Smooth muscle cell (in vitro differentiated cells): Measurements from ENCODE around the gene KCNB1. TPM values are rescaled to one million over a fixed set of nuclear protein-coding genes. Genes with fewer than 3 reads are reported as not detected.

Source experiments
- DNase-seq: peaks from one replicate; lab custom pipeline; 2025; ENCODE audit not compliant: unreplicated experiment; lab: John Stamatoyannopoulos, UW
- H2AFZ ChIP-seq: fragments of 200-600 bp; sonication (generic); 2 replicates; pipeline ENCODE4 v1.6.0; 2016; ENCODE audit warnings: antibody characterized with exemption, low read depth, mild to moderate bottlenecking
- H3F3A ChIP-seq: fragments of 200-600 bp; sonication (generic); 2 replicates; pipeline ENCODE4 v1.6.0; 2017; ENCODE audit warnings: antibody characterized with exemption, low read depth
- H3K27ac ChIP-seq: fragments of 200-600 bp; sonication (generic); 2 replicates; pipeline ENCODE4 v1.5.1; 2016; ENCODE audit warnings: low read depth, mild to moderate bottlenecking
- H3K27me3 ChIP-seq: fragments of 200-600 bp; sonication (generic); 2 replicates; pipeline ENCODE4 v1.6.1; 2016; ENCODE audit warnings: low read depth, mild to moderate bottlenecking
- H3K36me3 ChIP-seq: fragments of 200-600 bp; sonication (generic); 2 replicates; pipeline ENCODE4 v1.5.1; 2016; ENCODE audit warnings: low read depth
- H3K4me1 ChIP-seq: fragments of 200-600 bp; sonication (generic); 2 replicates; pipeline ENCODE4 v1.5.1; 2016; ENCODE audit warnings: low read depth
- H3K4me2 ChIP-seq: fragments of 200-600 bp; sonication (generic); 2 replicates; pipeline ENCODE4 v1.6.0; 2016; ENCODE audit warnings: mild to moderate bottlenecking
- H3K4me3 ChIP-seq: fragments of 200-600 bp; sonication (generic); 2 replicates; pipeline ENCODE4 v1.5.1; 2016; ENCODE audit warnings: mild to moderate bottlenecking
- H3K79me2 ChIP-seq: fragments of 200-600 bp; sonication (generic); 2 replicates; pipeline ENCODE4 v1.6.0; 2016; ENCODE audit warnings: low read depth, mild to moderate bottlenecking
- H3K9ac ChIP-seq: fragments of 200-600 bp; sonication (generic); 2 replicates; pipeline ENCODE4 v1.6.0; 2016; ENCODE audit warnings: low read depth
- H3K9me3 ChIP-seq: fragments of 200-600 bp; sonication (generic); replicated peaks from 2 replicates; pipeline ENCODE4 v1.5.1; 2016; ENCODE audit warnings: low read depth
- H4K20me1 ChIP-seq: fragments of 200-600 bp; sonication (generic); 2 replicates; pipeline ENCODE4 v1.6.0; 2016; ENCODE audit warnings: low read depth
- CTCF ChIP-seq: fragments of 200-600 bp; sonication (generic); IDR thresholded peaks from 2 replicates; pipeline ENCODE4 v1.5.1; 2017; ENCODE audit warnings: borderline replicate concordance, mild to moderate bottlenecking, antibody characterized with exemption; ENCODE audit not compliant: insufficient read depth, poor library complexity, severe bottlenecking
- WGBS: methylation state at CpG from one replicate; pipeline ENCODE4 v1.1.7; 2016; ENCODE audit warnings: low lambda C conversion rate; 5-methylcytosine and 5-hydroxymethylcytosine counted together
- polyA plus RNA-seq: library from polyadenylated mRNA; unstranded; fragments of >200 nt; fragmentation: Nextera tagmentation; extraction: Ambion mirVana; gene quantifications from 2 replicates; pipeline ENCODE4 v1.2.1, GENCODE V29; 2016
- total RNA-seq: library from RNA; depleted of rRNA; stranded (reverse); fragments of >200 nt; gene quantifications from 2 replicates; pipeline ENCODE4 v1.2.3, GENCODE V29; 2014

KCNB1 gene
- total and polyA plus RNA-seq, 2 experiments from 2014 or later = not detected

DNA sequence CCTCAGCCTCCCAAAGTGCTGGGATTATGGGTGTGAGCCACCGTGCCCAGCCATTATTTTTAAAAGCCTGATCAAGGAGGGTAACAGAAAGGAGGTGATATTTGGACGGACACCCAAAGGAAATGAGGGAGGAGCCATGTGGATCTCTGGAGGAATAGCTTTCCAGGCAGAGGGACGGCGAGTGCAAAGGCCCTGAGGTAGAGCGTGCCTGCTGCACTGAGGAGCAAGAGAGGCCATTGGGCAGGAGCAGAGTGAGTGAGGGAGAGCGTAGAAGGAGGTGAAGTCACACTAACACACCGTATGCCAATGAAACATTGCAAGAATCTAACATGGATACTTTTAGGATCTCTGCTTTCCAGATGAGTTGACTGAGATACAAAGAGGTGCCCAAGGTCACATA lies 145.7 kb downstream of the KCNB1 start:
- Histone ChIP-seq H3F3A (no peaks in the 10 kb centered on the region), H3K4me3 (no peak overlapping the region), H3K27ac (no peak overlapping the region), H3K36me3 (no peaks in the 10 kb centered on the region), H2AFZ (no peak overlapping the region), H3K9ac (no peak overlapping the region), H3K79me2 (no peaks in the 10 kb centered on the region), H3K9me3 (no peaks in the 10 kb centered on the region), H3K27me3 (peaks cover 15% of the 10 kb centered on the region), H4K20me1 (no peaks in the 10 kb centered on the region), H3K4me1 (no peaks in the 10 kb centered on the region), H3K4me2 (no peak overlapping the region)
- no peak for DNase-seq
- no peak for TF ChIP-seq CTCF
- WGBS = 88% methylated on average over 7 of the region's 7 CpGs

GRCh38 chr20:49335476-49335875 lies 147.0 kb downstream of the KCNB1 start:
- H3F3A ChIP-seq = no peaks in the 10 kb centered on the region
- no peaks in the 10 kb centered on the region for H4K20me1 ChIP-seq
- no peaks in the 10 kb centered on the region for H3K9me3 ChIP-seq
- H3K27ac ChIP-seq = no peak overlapping the region
- H3K79me2 ChIP-seq = no peaks in the 10 kb centered on the region
- DNase-seq = no peak
- no peaks in the 10 kb centered on the region for H3K36me3 ChIP-seq
- H3K4me1 ChIP-seq = no peaks in the 10 kb centered on the region
- TF ChIP-seq CTCF = no peak
- WGBS = 90% methylated on average over 12 of the region's 12 CpGs
- peaks cover 16% of the 10 kb centered on the region for H3K27me3 ChIP-seq
- no peak overlapping the region for H3K9ac ChIP-seq
- H2AFZ ChIP-seq = no peak overlapping the region
- H3K4me3 ChIP-seq = no peak overlapping the region
- no peak overlapping the region for H3K4me2 ChIP-seq

DNA sequence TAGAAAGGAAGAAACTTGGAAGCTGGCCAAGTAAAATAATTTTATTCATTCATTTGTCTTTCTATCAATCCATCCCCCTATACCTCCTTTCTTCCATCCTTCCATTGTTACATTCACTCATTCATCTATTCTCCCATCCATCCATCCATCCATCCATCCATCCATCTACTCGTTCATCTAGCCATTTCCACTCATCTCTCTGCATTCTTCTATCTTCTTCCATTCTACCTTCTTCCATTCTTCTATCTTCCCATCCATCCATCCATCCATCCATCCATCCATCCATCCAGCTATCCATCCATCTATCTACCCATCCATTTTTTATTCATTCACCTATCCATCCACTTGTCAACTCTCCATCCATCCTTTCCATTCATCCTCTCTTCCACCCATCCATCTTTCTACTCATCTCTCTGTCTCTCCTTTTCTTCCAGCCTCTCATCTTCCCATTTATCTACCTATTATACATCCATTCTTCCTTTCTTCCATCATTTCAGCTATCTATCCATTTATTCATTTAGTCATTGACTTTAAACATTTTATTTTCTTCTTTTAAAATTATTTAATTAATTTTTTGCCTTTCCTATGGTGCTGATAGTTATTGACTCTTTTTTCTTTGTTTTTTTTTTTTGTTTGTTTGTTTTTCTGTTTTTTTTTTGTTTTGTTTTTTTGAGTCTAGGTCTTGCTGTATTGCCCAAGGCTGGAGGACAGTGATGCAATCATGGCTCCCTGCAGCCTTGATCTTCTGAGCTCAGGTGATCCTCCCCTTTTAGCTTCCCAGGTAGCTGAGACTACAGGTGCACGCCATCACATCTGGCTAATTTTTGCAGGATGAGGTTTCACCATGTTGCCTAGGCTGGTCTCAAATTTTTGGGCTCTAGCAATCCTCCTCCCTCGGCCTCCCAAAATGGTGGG lies 151.5 kb downstream of the KCNB1 start:
- no peaks in the 10 kb centered on the region for H3K9me3 ChIP-seq
- WGBS = 76% methylated on average over 3 of the region's 3 CpGs
- TF ChIP-seq CTCF = no peak

DNA sequence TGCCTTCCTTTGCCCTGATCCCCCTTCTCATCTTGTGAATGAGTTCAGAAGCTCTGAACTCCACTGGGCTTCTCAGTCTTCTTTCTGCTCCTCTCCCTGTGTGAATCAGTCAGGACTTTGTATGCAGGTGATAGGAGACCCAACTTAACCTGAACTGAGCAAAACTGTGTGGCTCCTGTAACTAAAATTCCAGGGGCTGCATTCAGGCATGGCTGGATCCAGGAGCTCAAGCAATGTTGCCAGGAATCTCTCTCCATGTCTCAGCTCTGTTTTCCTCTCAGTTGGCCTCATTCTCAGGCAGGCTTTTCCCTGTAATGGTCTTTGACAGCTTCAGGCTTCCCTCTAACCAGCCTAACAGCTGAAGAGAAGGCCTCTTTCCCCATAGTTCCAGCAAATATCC lies 153.7 kb downstream of the KCNB1 start:
- Histone ChIP-seq H3F3A (no peaks in the 10 kb centered on the region), H2AFZ (no peak overlapping the region), H3K4me2 (no peak overlapping the region), H3K27me3 (peaks cover 44% of the 10 kb centered on the region), H4K20me1 (no peaks in the 10 kb centered on the region), H3K36me3 (no peaks in the 10 kb centered on the region), H3K79me2 (no peaks in the 10 kb centered on the region), H3K9ac (no peak overlapping the region), H3K4me1 (peaks cover under 1% of the 10 kb centered on the region), H3K9me3 (no peaks in the 10 kb centered on the region), H3K4me3 (no peak overlapping the region), H3K27ac (no peak overlapping the region)
- TF ChIP-seq CTCF = no peak
- DNase-seq = no peak

More for the DNA sequence above, 151.5 kb downstream of the KCNB1 start:
- H3F3A ChIP-seq = no peaks in the 10 kb centered on the region
- no peak overlapping the region for H3K27ac ChIP-seq
- H3K36me3 ChIP-seq = no peaks in the 10 kb centered on the region
- no peak overlapping the region for H3K9ac ChIP-seq
- no peaks in the 10 kb centered on the region for H3K4me1 ChIP-seq
- DNase-seq = no peak
- H4K20me1 ChIP-seq = no peaks in the 10 kb centered on the region
- H2AFZ ChIP-seq = no peak overlapping the region
- peaks cover 39% of the 10 kb centered on the region for H3K27me3 ChIP-seq
- no peak overlapping the region for H3K4me3 ChIP-seq
- H3K79me2 ChIP-seq = no peaks in the 10 kb centered on the region
- no peak overlapping the region for H3K4me2 ChIP-seq
